EL (cell line): ENCODE results near the gene RANBP2.
"Not testable (repeated sequence)": the region's sequence is repeated elsewhere in the genome, so short reads cannot be mapped to it uniquely, and the experiment has no call there.

Source experiments
- DNase-seq: peaks from one replicate; pipeline ENCODE4 v3.0.0-alpha.2; 2016

The RANBP2 gene

GRCh38 chr2:108719149-108720044, at the start of gene RANBP2:
TSS of gene RANBP2 (plus strand) at chr2:108719482. CDS start at chr2:108719607, 125 bp downstream.
- DNase-seq, result peak; percentile 97

- not testable (repeated sequence) for DNase-seq
Measured at GRCh38 chr2:108670282-108670681, 49.0 kb upstream of the RANBP2 start.

- not testable (repeated sequence) for DNase-seq
Measured at GRCh38 chr2:108672200-108672805, 47.0 kb upstream of the RANBP2 start.

GRCh38 chr2:108676522-108676921, 42.8 kb upstream of the RANBP2 start:
- not testable (repeated sequence) for DNase-seq

- not testable (repeated sequence) for DNase-seq
Measured at GRCh38 chr2:108677239-108677744, 42.0 kb upstream of the RANBP2 start.

GRCh38 chr2:108678198-108678651, 41.1 kb upstream of the RANBP2 start:
- peak; percentile 46 for DNase-seq

- not testable (repeated sequence) for DNase-seq
Measured at GRCh38 chr2:108680805-108681204, 38.5 kb upstream of the RANBP2 start.

GRCh38 chr2:108688818-108689756, 30.2 kb upstream of the RANBP2 start:
- DNase-seq, result peak; percentile 35

GRCh38 chr2:108690001-108690400, 29.3 kb upstream of the RANBP2 start:
- not testable (repeated sequence) for DNase-seq

- no peak for DNase-seq
Measured at GRCh38 chr2:108691447-108691846, 27.8 kb upstream of the RANBP2 start.

GRCh38 chr2:108701208-108701607, 18.1 kb upstream of the RANBP2 start:
- peak; percentile 6 for DNase-seq

- DNase-seq, result no peak
Measured at GRCh38 chr2:108701806-108702205, 17.5 kb upstream of the RANBP2 start.

GRCh38 chr2:108704871-108705270, 14.4 kb upstream of the RANBP2 start:
- DNase-seq, result no peak

- no peak for DNase-seq
Measured at GRCh38 chr2:108707300-108707699, 12.0 kb upstream of the RANBP2 start.

- DNase-seq, result not testable (repeated sequence)
Measured at GRCh38 chr2:108716971-108717370, 2.3 kb upstream of the RANBP2 start.

- not testable (repeated sequence) for DNase-seq
Measured at GRCh38 chr2:108726048-108726447, 6.8 kb downstream of the RANBP2 start.

- peak; percentile 4 for DNase-seq
Measured at GRCh38 chr2:108734656-108735055, 15.4 kb downstream of the RANBP2 start.

GRCh38 chr2:108757973-108758372, 38.7 kb downstream of the RANBP2 start:
- not testable (repeated sequence) for DNase-seq

- DNase-seq, result not testable (repeated sequence)
Measured at GRCh38 chr2:108762618-108763017, 43.3 kb downstream of the RANBP2 start.

- not testable (repeated sequence) for DNase-seq
Measured at GRCh38 chr2:108766671-108767070, 47.4 kb downstream of the RANBP2 start.

- DNase-seq, result not testable (repeated sequence)
Measured at GRCh38 chr2:108767859-108768258, 48.6 kb downstream of the RANBP2 start.

GRCh38 chr2:108776475-108776874, 57.2 kb downstream of the RANBP2 start:
- no peak for DNase-seq
